ENCODE data around the gene RAB40C. TPM values are rescaled to one million over a fixed set of nuclear protein-coding genes. Genes with fewer than 3 reads are reported as not detected.
A peak's percentile ranks its signal among the peaks of the same experiment; 100 is the strongest.

Gene RAB40C
- total RNA-seq, 5 donors from 2014 or later (not counting 1 experiment from before 2014, with no cell fraction given), result 14.1 to 28.0 (median 24.4) TPM

DNA sequence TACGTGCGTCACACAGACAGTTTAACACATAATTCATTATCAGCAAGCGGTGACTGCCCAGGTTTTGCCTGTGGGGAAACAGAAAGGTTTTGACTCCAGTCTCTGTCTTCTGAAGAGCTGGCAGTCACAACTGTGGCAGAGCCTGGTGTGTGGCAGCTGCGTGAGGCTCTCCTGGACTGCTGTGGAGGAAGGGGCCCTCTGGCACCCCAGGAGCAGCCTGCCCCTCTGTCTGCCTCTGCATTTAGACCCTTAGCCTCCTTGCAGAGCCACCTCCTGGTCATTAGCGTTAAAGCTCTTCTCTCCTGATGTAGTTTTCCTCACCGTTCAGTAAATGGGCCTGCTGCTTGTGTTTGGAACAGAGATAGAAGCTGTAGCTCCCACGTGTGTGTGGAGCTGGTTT is 10.9 kb downstream of the RAB40C start:
- no peak for DNase-seq
- Histone ChIP-seq H3K27ac (ENCODE audit: low read length) (no peak overlapping the region), H3K27me3 (replicated peaks in 1 of 2; ENCODE audit: control insufficient read depth in 2 of 2, extremely low read depth in 1 of 2, insufficient read depth in 2 of 2, low read length in 1 of 2) (no peaks in the 10 kb centered on the region), H3K4me1 (ENCODE audit: control insufficient read depth in 1 of 2, extremely low read depth in 1 of 2, insufficient read depth in 2 of 2, low read length in 2 of 2) (peaks cover 0 to 3% of the 10 kb centered on the region in 2 experiments), H3K36me3 (ENCODE audit: control insufficient read depth in 2 of 2, extremely low read depth in 1 of 2, insufficient read depth in 1 of 2, low read length in 1 of 2) (peaks cover 4 to 6% of the 10 kb centered on the region in 2 donors), H3K9me3 (no peaks in the 10 kb centered on the region), H3K4me3 (ENCODE audit: control insufficient read depth in 1 of 2, extremely low read depth in 1 of 2, low read length in 1 of 2) (no peak overlapping the region)
- H3K9me3 Mint-ChIP-seq, result no peaks in the 10 kb centered on the region
- peaks cover 17% of the 10 kb centered on the region for H3K36me3 Mint-ChIP-seq
- H3K4me1 Mint-ChIP-seq, result peaks cover 12 to 27% (median 16%) of the 10 kb centered on the region in 3 donors
- POLR2A ChIA-PET, result no interaction called here
- H3K27ac Mint-ChIP-seq, result no peak overlapping the region
- CTCF ChIA-PET, result no interaction called here
- ATAC-seq (replicated peaks in 1 of 4), result no peak
- 92% methylated on average over 4 of the region's 7 CpGs for WGBS (ENCODE audit: insufficient coverage)
- H3K4me3 Mint-ChIP-seq, result no peak overlapping the region
- H3K27me3 Mint-ChIP-seq, result no peaks in the 10 kb centered on the region

- CTCF ChIA-PET, result no interaction called here
- Mint-ChIP-seq H3K27me3 (no peaks in the 10 kb centered on the region), H3K4me1 (peaks cover 9 to 23% (median 14%) of the 10 kb centered on the region in 3 donors), H3K36me3 (peaks cover 10% of the 10 kb centered on the region), H3K27ac (no peak overlapping the region), H3K9me3 (no peaks in the 10 kb centered on the region), H3K4me3 (no peak overlapping the region)
- H3K4me3 ChIP-seq (ENCODE audit: control insufficient read depth in 1 of 2, extremely low read depth in 1 of 2, low read length in 1 of 2), result no peak overlapping the region
- peaks cover 0 to 3% of the 10 kb centered on the region in 2 experiments for H3K4me1 ChIP-seq (ENCODE audit: control insufficient read depth in 1 of 2, extremely low read depth in 1 of 2, insufficient read depth in 2 of 2, low read length in 2 of 2)
- no peaks in the 10 kb centered on the region for H3K9me3 ChIP-seq
- no peak for DNase-seq
- no peak for ATAC-seq (replicated peaks in 1 of 4)
- H3K27ac ChIP-seq (ENCODE audit: low read length), result no peak overlapping the region
- 46% methylated on average over 3 of the region's 5 CpGs for WGBS (ENCODE audit: insufficient coverage)
- H3K36me3 ChIP-seq (ENCODE audit: control insufficient read depth in 2 of 2, extremely low read depth in 1 of 2, insufficient read depth in 1 of 2, low read length in 1 of 2), result peaks cover 0 to 1% of the 10 kb centered on the region in 2 donors
- H3K27me3 ChIP-seq (replicated peaks in 1 of 2; ENCODE audit: control insufficient read depth in 2 of 2, extremely low read depth in 1 of 2, insufficient read depth in 2 of 2, low read length in 1 of 2), result no peaks in the 10 kb centered on the region
- POLR2A ChIA-PET, result no interaction called here
Observed at GRCh38 chr16:603933-604332, 14.1 kb downstream of the RAB40C start.

DNA sequence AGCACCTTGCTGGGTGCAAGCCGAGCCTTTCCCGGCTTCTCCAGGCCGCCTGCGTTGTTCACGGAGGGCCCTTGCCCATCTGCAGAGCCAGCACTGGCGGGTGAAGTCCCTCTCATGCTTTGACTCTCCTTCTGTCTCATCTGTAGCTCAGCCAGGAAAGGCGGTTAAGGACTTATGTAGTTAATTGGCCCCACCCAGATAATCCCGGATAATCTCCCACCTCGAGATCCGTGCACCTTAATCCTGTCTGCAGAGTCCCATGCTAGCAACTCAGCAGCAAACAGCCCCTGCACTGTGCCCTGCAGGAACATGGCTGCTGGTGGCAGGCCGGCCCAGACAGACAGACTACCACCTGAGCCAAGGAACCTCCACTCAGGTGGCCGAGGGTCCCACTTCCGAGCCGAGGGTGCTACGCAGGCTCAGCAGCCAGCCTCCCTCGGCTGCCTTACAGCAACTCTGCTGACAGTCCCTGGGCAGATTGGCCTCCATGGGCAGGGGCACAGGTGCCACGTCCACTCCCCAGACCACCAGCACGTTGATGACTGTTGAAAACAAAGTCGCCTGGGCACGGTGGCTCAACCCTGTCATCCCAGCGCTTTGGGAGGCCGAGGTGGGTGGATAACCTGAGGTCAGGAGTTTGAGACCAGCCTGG is 16.9 kb downstream of the RAB40C start:
- H3K27ac ChIP-seq (ENCODE audit: low read length), result no peak overlapping the region
- H3K9me3 ChIP-seq, result no peaks in the 10 kb centered on the region
- Mint-ChIP-seq H3K27ac (no peak overlapping the region), H3K4me1 (peaks cover 13 to 30% (median 17%) of the 10 kb centered on the region in 3 donors), H3K27me3 (no peaks in the 10 kb centered on the region), H3K4me3 (no peak overlapping the region), H3K9me3 (no peaks in the 10 kb centered on the region), H3K36me3 (peaks cover 10% of the 10 kb centered on the region)
- ChIA-PET CTCF (no interaction called here), POLR2A (no interaction called here)
- H3K4me3 ChIP-seq (ENCODE audit: control insufficient read depth in 1 of 2, extremely low read depth in 1 of 2, low read length in 1 of 2), result no peak overlapping the region
- no peaks in the 10 kb centered on the region for H3K27me3 ChIP-seq (replicated peaks in 1 of 2; ENCODE audit: control insufficient read depth in 2 of 2, extremely low read depth in 1 of 2, insufficient read depth in 2 of 2, low read length in 1 of 2)
- DNase-seq, result no peak
- peaks cover 0 to 8% of the 10 kb centered on the region in 2 experiments for H3K4me1 ChIP-seq (ENCODE audit: control insufficient read depth in 1 of 2, extremely low read depth in 1 of 2, insufficient read depth in 2 of 2, low read length in 2 of 2)
- H3K36me3 ChIP-seq (ENCODE audit: control insufficient read depth in 2 of 2, extremely low read depth in 1 of 2, insufficient read depth in 1 of 2, low read length in 1 of 2), result no peaks in the 10 kb centered on the region
- no peak for ATAC-seq (replicated peaks in 1 of 4)
- 97% methylated on average over 17 of the region's 22 CpGs for WGBS (ENCODE audit: insufficient coverage)

DNA sequence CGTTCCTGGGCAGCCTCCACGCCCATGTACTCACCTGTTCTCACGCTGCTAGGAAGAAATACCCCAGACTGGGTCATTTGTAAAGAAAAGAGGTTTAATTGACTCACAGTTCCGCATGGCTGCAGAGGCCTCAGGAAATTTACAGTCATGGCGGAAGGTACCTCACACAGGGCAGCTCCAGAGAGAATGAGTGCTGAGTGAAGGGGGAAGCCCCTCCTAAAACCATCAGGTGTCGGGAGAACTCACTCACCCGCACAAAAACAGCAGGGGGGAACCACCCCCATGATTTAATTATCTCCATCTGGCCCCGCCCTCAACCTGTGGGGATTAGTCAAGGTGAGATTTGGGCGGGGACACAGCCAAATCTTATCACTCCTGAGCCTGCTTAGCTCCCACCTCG is 18.2 kb downstream of the RAB40C start:
- no peaks in the 10 kb centered on the region for H3K9me3 Mint-ChIP-seq
- H3K4me3 Mint-ChIP-seq, result no peak overlapping the region
- ChIA-PET POLR2A (no interaction called here), CTCF (interaction anchor here in 1 of 2 donors (0.7 kb wide), 1 partner anchor 8 kb away, joined by 3 read pairs; no protein-coding TSS in a partner anchor)
- H3K4me1 ChIP-seq (ENCODE audit: control insufficient read depth in 1 of 2, extremely low read depth in 1 of 2, insufficient read depth in 2 of 2, low read length in 2 of 2), result peaks cover 0 to 8% of the 10 kb centered on the region in 2 experiments
- peaks cover 10% of the 10 kb centered on the region for H3K36me3 Mint-ChIP-seq
- no peak overlapping the region for H3K27ac Mint-ChIP-seq
- ATAC-seq (replicated peaks in 1 of 4) (no peak), DNase-seq (no peak)
- peaks cover 11 to 24% (median 13%) of the 10 kb centered on the region in 3 donors for H3K4me1 Mint-ChIP-seq
- no peak overlapping the region for H3K27ac ChIP-seq (ENCODE audit: low read length)
- 60% methylated on average over 3 of the region's 10 CpGs for WGBS (ENCODE audit: insufficient coverage)
- no peaks in the 10 kb centered on the region for H3K27me3 ChIP-seq (replicated peaks in 1 of 2; ENCODE audit: control insufficient read depth in 2 of 2, extremely low read depth in 1 of 2, insufficient read depth in 2 of 2, low read length in 1 of 2)
- no peak overlapping the region for H3K4me3 ChIP-seq (ENCODE audit: control insufficient read depth in 1 of 2, extremely low read depth in 1 of 2, low read length in 1 of 2)
- H3K27me3 Mint-ChIP-seq, result no peaks in the 10 kb centered on the region
- no peaks in the 10 kb centered on the region for H3K36me3 ChIP-seq (ENCODE audit: control insufficient read depth in 2 of 2, extremely low read depth in 1 of 2, insufficient read depth in 1 of 2, low read length in 1 of 2)
- H3K9me3 ChIP-seq, result no peaks in the 10 kb centered on the region

DNA sequence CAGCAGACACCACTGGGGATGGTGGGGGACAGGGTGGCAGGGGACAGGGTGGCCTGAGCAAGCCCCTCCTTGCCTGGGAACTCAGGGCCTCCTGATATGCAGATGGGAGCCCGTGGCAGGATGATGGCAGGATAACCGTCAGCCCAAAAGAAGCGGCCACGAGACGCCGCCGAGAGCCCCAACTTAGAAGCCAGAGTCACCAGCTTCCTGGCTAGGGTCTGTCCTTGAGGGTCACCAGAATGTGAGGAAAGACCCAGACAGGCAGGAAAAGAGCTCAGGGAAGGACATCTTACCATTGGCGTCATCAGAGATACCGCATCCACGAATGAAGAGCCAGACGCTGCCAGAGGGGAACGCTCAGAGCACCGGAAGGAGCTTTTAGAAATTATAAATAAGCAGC is 19.4 kb downstream of the RAB40C start:
- no peak overlapping the region for H3K4me3 ChIP-seq (ENCODE audit: control insufficient read depth in 1 of 2, extremely low read depth in 1 of 2, low read length in 1 of 2)
- Mint-ChIP-seq H3K27me3 (no peaks in the 10 kb centered on the region), H3K4me3 (no peak overlapping the region), H3K4me1 (peaks cover 5 to 16% (median 8%) of the 10 kb centered on the region in 3 donors), H3K9me3 (no peaks in the 10 kb centered on the region), H3K27ac (no peak overlapping the region), H3K36me3 (peaks cover 12% of the 10 kb centered on the region)
- CTCF ChIA-PET, result no interaction called here
- ATAC-seq (replicated peaks in 1 of 4) (no peak), DNase-seq (no peak)
- POLR2A ChIA-PET, result no interaction called here
- H3K4me1 ChIP-seq (ENCODE audit: control insufficient read depth in 1 of 2, extremely low read depth in 1 of 2, insufficient read depth in 2 of 2, low read length in 2 of 2), result peaks cover 0 to 6% of the 10 kb centered on the region in 2 experiments
- H3K36me3 ChIP-seq (ENCODE audit: control insufficient read depth in 2 of 2, extremely low read depth in 1 of 2, insufficient read depth in 1 of 2, low read length in 1 of 2), result no peaks in the 10 kb centered on the region
- 96% methylated on average over 7 of the region's 13 CpGs for WGBS (ENCODE audit: insufficient coverage)
- H3K27me3 ChIP-seq (replicated peaks in 1 of 2; ENCODE audit: control insufficient read depth in 2 of 2, extremely low read depth in 1 of 2, insufficient read depth in 2 of 2, low read length in 1 of 2), result no peaks in the 10 kb centered on the region
- H3K9me3 ChIP-seq, result no peaks in the 10 kb centered on the region
- no peak overlapping the region for H3K27ac ChIP-seq (ENCODE audit: low read length)

DNA sequence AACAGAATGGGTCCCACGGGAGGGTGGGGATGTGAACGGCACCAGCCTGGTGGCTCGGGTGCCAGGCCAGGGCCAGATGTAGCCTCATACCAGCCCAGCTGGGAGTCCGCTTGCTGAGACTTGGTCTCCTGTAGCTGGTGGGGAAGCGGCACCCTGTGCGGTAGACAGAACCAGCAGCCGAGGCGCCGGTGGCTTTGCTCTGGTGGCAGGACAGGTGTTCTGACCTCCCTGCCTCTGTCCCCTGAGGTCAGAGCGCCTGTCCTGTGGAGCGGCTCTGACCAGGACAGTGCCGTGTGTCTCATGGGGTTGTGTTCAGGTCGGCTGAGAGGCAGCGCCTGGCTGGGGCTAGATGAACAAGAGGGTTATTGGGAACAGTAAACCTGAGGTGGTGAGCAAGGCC is 20.1 kb downstream of the RAB40C start:
- Histone ChIP-seq H3K27ac (ENCODE audit: low read length) (no peak overlapping the region), H3K4me1 (ENCODE audit: control insufficient read depth in 1 of 2, extremely low read depth in 1 of 2, insufficient read depth in 2 of 2, low read length in 2 of 2) (peaks cover 0 to 6% of the 10 kb centered on the region in 2 experiments), H3K4me3 (ENCODE audit: control insufficient read depth in 1 of 2, extremely low read depth in 1 of 2, low read length in 1 of 2) (no peak overlapping the region), H3K27me3 (replicated peaks in 1 of 2; ENCODE audit: control insufficient read depth in 2 of 2, extremely low read depth in 1 of 2, insufficient read depth in 2 of 2, low read length in 1 of 2) (no peaks in the 10 kb centered on the region), H3K36me3 (ENCODE audit: control insufficient read depth in 2 of 2, extremely low read depth in 1 of 2, insufficient read depth in 1 of 2, low read length in 1 of 2) (no peaks in the 10 kb centered on the region), H3K9me3 (no peaks in the 10 kb centered on the region)
- Mint-ChIP-seq H3K27me3 (no peaks in the 10 kb centered on the region), H3K4me1 (peaks cover 5 to 16% (median 8%) of the 10 kb centered on the region in 3 donors), H3K36me3 (peaks cover 16% of the 10 kb centered on the region), H3K9me3 (no peaks in the 10 kb centered on the region), H3K27ac (peak overlapping the region in 1 of 2 donors; percentile 11), H3K4me3 (no peak overlapping the region)
- no peak for ATAC-seq (replicated peaks in 1 of 4)
- ChIA-PET POLR2A (no interaction called here), CTCF (no interaction called here)
- DNase-seq, result no peak
- WGBS (ENCODE audit: insufficient coverage), result 94% methylated on average over 14 of the region's 14 CpGs
